HepG2 (cell line): ENCODE data around the gene KIAA1755. TPM values are rescaled to one million over a fixed set of nuclear protein-coding genes. Genes with fewer than 3 reads are reported as not detected.
A peak's percentile ranks its signal among the peaks of the same experiment; 100 is the strongest.

ENCODE experiments used
- ASH2L ChIP-seq: fragments of 300-600, 200-600 bp; sonication (generic); IDR thresholded peaks from 2 replicates; pipeline ENCODE4 v1.7.0; 2017; ENCODE audit warnings: low read depth, mild to moderate bottlenecking, moderate library complexity, mixed read lengths, low read length; ENCODE audit not compliant: insufficient read length
- DNMT3B ChIP-seq: conservative IDR thresholded peaks from 2 replicates; pipeline ENCODE4 v1.6.1; 2016; ENCODE audit warnings: missing biosample characterization, control low read depth
- FOSL2 ChIP-seq: sonication (generic); formaldehyde crosslinking; IDR thresholded peaks from 2 replicates; pipeline ENCODE4 v1.4.0; 2020; ENCODE audit warnings: missing genetic modification reagents
- FOXO4 ChIP-seq: sonication (generic); formaldehyde crosslinking; conservative IDR thresholded peaks from 2 replicates; pipeline ENCODE4 v1.8.1; 2023; ENCODE audit warnings: missing genetic modification reagents
- HMGA1 ChIP-seq: sonication (generic); formaldehyde crosslinking; conservative IDR thresholded peaks from 2 replicates; pipeline ENCODE4 v1.4.0; 2020; ENCODE audit warnings: missing genetic modification reagents
- HOXA3 ChIP-seq: sonication (generic); formaldehyde crosslinking; IDR thresholded peaks from 2 replicates; pipeline ENCODE4 v1.5.0; 2020; ENCODE audit warnings: missing genetic modification reagents
- IKZF5 ChIP-seq: IDR thresholded peaks from 2 replicates; pipeline ENCODE4 v1.6.1; 2018; ENCODE audit warnings: missing genetic modification reagents, mild to moderate bottlenecking, missing compliant biosample characterization
- KLF11 ChIP-seq: IDR thresholded peaks from 2 replicates; pipeline ENCODE4 v1.6.1; 2016; ENCODE audit warnings: missing compliant biosample characterization
- MAFF ChIP-seq: IDR thresholded peaks from 2 replicates; pipeline ENCODE4 v1.6.1; 2011; ENCODE audit warnings: low read depth, low read length, improper control_type of control experiment
- NCOA2 ChIP-seq: sonication (generic); formaldehyde crosslinking; IDR thresholded peaks from 2 replicates; pipeline ENCODE4 v1.8.0; 2022; ENCODE audit warnings: inconsistent platforms
- PITX1 ChIP-seq: sonication (generic); formaldehyde crosslinking; IDR thresholded peaks from 2 replicates; pipeline ENCODE4 v1.5.1; 2020; ENCODE audit warnings: mild to moderate bottlenecking, missing genetic modification reagents
- SP1 ChIP-seq, 2 experiments: fragments of 450-650 bp in 1 of 2; sonication (generic) in 1 of 2; formaldehyde crosslinking in 1 of 2; IDR thresholded peaks; 2 replicates each; pipeline versions ENCODE4 v1.4.0 to v1.6.1; 2016 to 2020; ENCODE audit warnings: missing genetic modification reagents in 1 of 2
- TBP ChIP-seq: sonication (generic); formaldehyde crosslinking; IDR thresholded peaks from 2 replicates; pipeline ENCODE4 v1.5.0; 2020; ENCODE audit warnings: missing genetic modification reagents
- ZBTB39 ChIP-seq: sonication (generic); formaldehyde crosslinking; IDR thresholded peaks from 2 replicates; pipeline ENCODE4 v1.5.0; 2020; ENCODE audit warnings: missing genetic modification reagents
- ZBTB43 ChIP-seq: sonication (generic); formaldehyde crosslinking; conservative IDR thresholded peaks from 2 replicates; pipeline ENCODE4 v1.4.0; 2020; ENCODE audit warnings: missing genetic modification reagents
- ZFP37 ChIP-seq: sonication (generic); formaldehyde crosslinking; IDR thresholded peaks from 2 replicates; pipeline ENCODE4 v1.4.0; 2020; ENCODE audit warnings: missing genetic modification reagents, borderline replicate concordance
- ZNF232 ChIP-seq: sonication (generic); formaldehyde crosslinking; IDR thresholded peaks from 2 replicates; pipeline ENCODE4 v1.4.0; 2020; ENCODE audit warnings: missing genetic modification reagents, borderline replicate concordance
- ZNF251 ChIP-seq: sonication (generic); formaldehyde crosslinking; IDR thresholded peaks from 2 replicates; pipeline ENCODE4 v1.9.0; 2021; ENCODE audit warnings: mild to moderate bottlenecking, missing genetic modification reagents
- ZNF337 ChIP-seq: sonication (generic); formaldehyde crosslinking; IDR thresholded peaks from 2 replicates; pipeline ENCODE4 v1.5.1; 2020; ENCODE audit warnings: missing genetic modification reagents, low read depth, mild to moderate bottlenecking, borderline replicate concordance
- ZNF350 ChIP-seq: sonication (generic); formaldehyde crosslinking; IDR thresholded peaks from 2 replicates; pipeline ENCODE4 v1.4.0; 2020; ENCODE audit warnings: mild to moderate bottlenecking, low read depth, missing genetic modification reagents, borderline replicate concordance
- ZNF547 ChIP-seq: sonication (generic); formaldehyde crosslinking; IDR thresholded peaks from 2 replicates; pipeline ENCODE4 v1.5.1; 2020; ENCODE audit warnings: mild to moderate bottlenecking, missing genetic modification reagents
- ZNF597 ChIP-seq: sonication (generic); formaldehyde crosslinking; IDR thresholded peaks from 2 replicates; pipeline ENCODE4 v1.5.0; 2020; ENCODE audit warnings: missing genetic modification reagents
- ZNF709 ChIP-seq: sonication (generic); formaldehyde crosslinking; IDR thresholded peaks from 2 replicates; pipeline ENCODE4 v1.5.0; 2020; ENCODE audit warnings: mild to moderate bottlenecking, missing genetic modification reagents
- ZNF768 ChIP-seq: sonication (generic); formaldehyde crosslinking; IDR thresholded peaks from 2 replicates; pipeline ENCODE4 v1.4.0; 2020; ENCODE audit warnings: missing genetic modification reagents
- polyA plus RNA-seq, 8 experiments: library from polyadenylated mRNA; depleted of rRNA in 3 of 8; stranded (reverse) in 7 of 8; unstranded in 1 of 8; fragments of >200 nt; fragmentation: Illumina TruSeq in 4 of 8; extraction: Trizol in 4 of 8; gene quantifications; 2 replicates each; pipeline versions ENCODE4 v1.2.1 to v1.2.3, GENCODE V29; 2011 to 2016; ENCODE audit warnings: low read depth in 4 of 8, missing spikeins in 1 of 8, mixed read lengths in 1 of 8; ENCODE audit not compliant: insufficient read depth in 1 of 8
- total RNA-seq, 5 experiments: library from RNA; depleted of rRNA; stranded (reverse); fragments of >200 nt; fragmentation: Illumina TruSeq; extraction: Trizol; gene quantifications; 2 replicates each; pipeline ENCODE4 v1.2.3, GENCODE V29; 2016; ENCODE audit warnings: low read depth in 1 of 5

Gene KIAA1755
- total and polyA plus RNA-seq, 2 of the 13 experiments (the other 11 are each of a cell fraction or from before 2014, with no cell fraction given) = 0.04 TPM; not detected in 1

DNA sequence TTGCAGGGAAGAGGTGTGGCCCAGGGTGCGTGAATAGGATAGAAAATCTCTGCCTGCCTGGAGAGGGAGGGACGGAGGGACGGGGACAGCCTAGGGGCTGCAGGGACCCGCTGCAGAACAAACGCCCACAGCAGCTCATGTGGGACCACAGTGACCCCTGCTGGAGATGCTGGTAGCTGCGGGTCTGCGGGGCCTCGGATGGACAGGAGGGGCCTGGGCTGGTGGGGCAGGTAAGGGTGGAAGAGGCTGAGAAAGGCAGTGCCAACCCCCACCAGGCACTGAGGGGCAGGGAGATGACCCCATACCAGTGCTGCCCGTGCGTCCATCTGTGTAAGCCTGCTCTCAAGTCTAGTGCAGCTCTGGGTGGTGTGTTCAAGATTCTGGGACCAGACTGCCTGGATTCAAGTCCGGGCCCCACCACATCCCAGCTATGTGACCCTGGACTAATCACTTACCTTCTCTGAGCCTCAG lies 39.4 kb downstream of the KIAA1755 start (continued):
- TF ChIP-seq NCOA2 (0 out of 2 replicates have a peak, but pooled peaks have one; percentile 26), IKZF5 (CRISPR knock-in tag) (peak; percentile 45; the same call in 1 of the 2 replicates), ZNF709 (CRISPR knock-in tag) (no peak), ZNF337 (CRISPR knock-in tag) (peak; percentile 45; the same call in 1 of the 2 replicates), ZFP37 (CRISPR knock-in tag) (0 out of 2 replicates have a peak, but pooled peaks have one; percentile 34), HOXA3 (peak; percentile 49; the same call in 1 of the 2 replicates), MAFF (peak; percentile 5; the same call in 1 of the 2 replicates), PITX1 (CRISPR knock-in tag) (0 out of 2 replicates have a peak, but pooled peaks have one; percentile 42), ZBTB39 (no peak), KLF11 (0 out of 2 replicates have a peak, but pooled peaks have one; percentile 52), ZBTB43 (CRISPR knock-in tag) (0 out of 2 replicates have a peak, but pooled peaks have one; percentile 34), TBP (0 out of 2 replicates have a peak, but pooled peaks have one; percentile 37), SP1 (IDR thresholded peaks at IDR 0.05) (no peak), SP1 (CRISPR knock-in tag; IDR thresholded peaks at IDR 0.05) (peak; percentile 47; the same call in 1 of the 2 replicates), ASH2L (peak; percentile 28), ZNF232 (CRISPR knock-in tag) (0 out of 2 replicates have a peak, but pooled peaks have one; percentile 44), ZNF251 (0 out of 2 replicates have a peak, but pooled peaks have one; percentile 84), ZNF547 (CRISPR knock-in tag) (peak; percentile 58; the same call in 1 of the 2 replicates), FOSL2 (CRISPR knock-in tag) (peak; percentile 44), HMGA1 (CRISPR knock-in tag) (no peak), DNMT3B (CRISPR knock-in tag) (no peak), FOXO4 (CRISPR knock-in tag) (0 out of 2 replicates have a peak, but pooled peaks have one; percentile 1), ZNF768 (peak; percentile 74), ZNF350 (CRISPR knock-in tag) (peak; percentile 69; the same call in 1 of the 2 replicates), ZNF597 (CRISPR knock-in tag) (no peak)
